Choroid plexus epithelial cell (primary cell): ENCODE results near the gene RARB.

Source experiments
- DNase-seq: peaks from one replicate; pipeline ENCODE4 v3.0.0-alpha.2; 2010; ENCODE audit warnings: low read depth
- H3K4me3 ChIP-seq: 2 replicates; pipeline ENCODE4 v1.5.1; 2011; ENCODE audit warnings: low read depth, mild to moderate bottlenecking, control low read depth, low read length, moderate library complexity
- CTCF ChIP-seq: conservative IDR thresholded peaks from 2 replicates; pipeline ENCODE4 v1.5.1; 2011; ENCODE audit warnings: low read depth, mild to moderate bottlenecking, control low read depth, inconsistent platforms, low read length, moderate library complexity

Gene RARB

GRCh38 chr3:25531971-25532370 lies 103.9 kb downstream of the RARB start:
- no peak overlapping the region for H3K4me3 ChIP-seq
- no peak for DNase-seq
- TF ChIP-seq CTCF: no peak

GRCh38 chr3:25532431-25533162 lies 104.5 kb downstream of the RARB start:
- H3K4me3 ChIP-seq: no peak overlapping the region
- DNase-seq: peak; percentile 54
- TF ChIP-seq CTCF: peak; percentile 78

GRCh38 chr3:25533399-25533798 lies 105.3 kb downstream of the RARB start:
- no peak overlapping the region for H3K4me3 ChIP-seq
- no peak for DNase-seq
- TF ChIP-seq CTCF: no peak

GRCh38 chr3:25534007-25534406 lies 105.9 kb downstream of the RARB start:
- no peak for DNase-seq
- no peak for TF ChIP-seq CTCF

GRCh38 chr3:25536521-25537391 lies 108.7 kb downstream of the RARB start:
- no peak overlapping the region for H3K4me3 ChIP-seq
- peak; percentile 74 for DNase-seq
- TF ChIP-seq CTCF: no peak

More at GRCh38 chr3:25534007-25534406, 105.9 kb downstream of the RARB start:
- H3K4me3 ChIP-seq: no peak overlapping the region

GRCh38 chr3:25537516-25537915 lies 109.5 kb downstream of the RARB start:
- H3K4me3 ChIP-seq: no peak overlapping the region
- no peak for TF ChIP-seq CTCF
- no peak for DNase-seq

GRCh38 chr3:25540273-25540672 lies 112.2 kb downstream of the RARB start:
- no peak for DNase-seq
- no peak for TF ChIP-seq CTCF
- no peak overlapping the region for H3K4me3 ChIP-seq
